Suprapubic skin (tissue), 4 donors: ENCODE results near the gene ASIC4.

ENCODE experiments used
- CTCF ChIP-seq, 2 donors: fragments of 200-600 bp in 1 of 2; fragments of 450-650 bp in 1 of 2; sonication (generic) in 1 of 2; IDR thresholded peaks; one replicate each; pipeline ENCODE4 v1.5.1; 2016 to 2019; ENCODE audit warnings: antibody characterized with exemption in 2 of 2, mild to moderate bottlenecking in 1 of 2, moderate library complexity in 1 of 2
- EP300 ChIP-seq: sonication (generic); formaldehyde crosslinking; IDR thresholded peaks from one replicate; pipeline ENCODE4 v1.6.1; 2017; ENCODE audit warnings: antibody characterized with exemption
- POLR2A ChIP-seq, 2 donors: fragments of 450-650 bp; IDR thresholded peaks; one replicate each; pipeline ENCODE4 v1.6.1; 2017; ENCODE audit warnings: antibody characterized with exemption in 2 of 2, mild to moderate bottlenecking in 2 of 2, moderate library complexity in 2 of 2
- POLR2AphosphoS5 ChIP-seq, 3 donors: sonication (generic); formaldehyde crosslinking; IDR thresholded peaks; one replicate each; pipeline ENCODE4 v1.6.1; 2017; ENCODE audit warnings: antibody characterized with exemption in 3 of 3

GRCh38 chr2:219525533-219526232 lies 11.4 kb downstream of the ASIC4 start:
- TF ChIP-seq CTCF (IDR thresholded peaks at IDR 0.05) (no peak), POLR2A (IDR thresholded peaks at IDR 0.05) (no peak), EP300 (no peak), POLR2AphosphoS5 (IDR thresholded peaks at IDR 0.05) (no peak)
